ENCODE results near the gene CFHR5. TPM values are rescaled to one million over a fixed set of nuclear protein-coding genes. Genes with fewer than 3 reads are reported as not detected.

CFHR5 gene
- total RNA-seq, 3 donors from 2014 or later (not counting 1 experiment from before 2014, with no cell fraction given): not detected

DNA sequence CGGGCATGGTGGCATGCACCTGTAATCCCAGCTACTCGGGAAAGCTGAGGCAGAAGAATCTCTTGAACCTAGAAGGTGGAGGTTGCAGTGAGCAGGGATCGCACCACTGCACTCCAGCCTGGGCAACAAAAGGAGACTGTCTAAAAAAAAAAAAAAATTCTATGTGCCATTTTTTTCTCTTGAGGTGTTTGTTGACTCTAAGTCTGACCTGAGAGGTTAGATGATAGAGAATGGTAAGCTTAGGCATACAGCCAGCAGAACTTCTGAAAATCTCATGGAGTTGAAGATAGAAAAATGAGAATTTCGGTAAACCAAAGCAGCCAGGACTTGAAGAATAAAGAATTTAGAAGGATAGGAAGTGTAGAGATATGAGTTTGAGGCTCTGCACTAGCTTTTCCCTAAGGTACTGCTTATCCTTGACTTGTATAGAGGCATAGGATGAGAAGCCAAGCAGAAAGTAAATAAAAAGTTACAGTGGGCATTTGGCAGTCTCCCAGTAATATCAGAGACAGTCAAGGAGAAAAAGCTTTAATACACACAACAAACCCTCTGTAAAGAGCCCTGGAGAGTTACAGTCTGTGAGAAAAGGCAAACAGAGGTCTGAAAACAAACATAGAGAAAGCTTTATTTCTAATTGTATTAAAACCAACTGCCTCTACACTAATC lies 65.5 kb downstream of the CFHR5 start:
- no peak for ATAC-seq
- Mint-ChIP-seq H3K27me3 (ENCODE audit: low read depth in 2 of 2) (peaks cover 0 to 11% of the 10 kb centered on the region in 2 donors), H3K27ac (no peak overlapping the region), H3K9me3 (peaks cover 2 to 5% of the 10 kb centered on the region in 2 donors), H3K4me1 (no peaks in the 10 kb centered on the region), H3K36me3 (no peaks in the 10 kb centered on the region), H3K4me3 (no peak overlapping the region)
- Histone ChIP-seq H3K36me3 (ENCODE audit: control insufficient read depth, insufficient read depth, low read length) (no peaks in the 10 kb centered on the region), H3K9me3 (ENCODE audit: control insufficient read depth, insufficient read depth, low read length) (no peaks in the 10 kb centered on the region), H3K4me1 (ENCODE audit: control insufficient read depth, insufficient read depth, low read length) (no peaks in the 10 kb centered on the region), H3K27me3 (ENCODE audit: control insufficient read depth, insufficient read depth, low read length) (no peaks in the 10 kb centered on the region), H3K27ac (ENCODE audit: low read length) (no peak overlapping the region), H3K4me3 (ENCODE audit: low read length) (no peak overlapping the region)
- TF ChIP-seq, protein P1, sequence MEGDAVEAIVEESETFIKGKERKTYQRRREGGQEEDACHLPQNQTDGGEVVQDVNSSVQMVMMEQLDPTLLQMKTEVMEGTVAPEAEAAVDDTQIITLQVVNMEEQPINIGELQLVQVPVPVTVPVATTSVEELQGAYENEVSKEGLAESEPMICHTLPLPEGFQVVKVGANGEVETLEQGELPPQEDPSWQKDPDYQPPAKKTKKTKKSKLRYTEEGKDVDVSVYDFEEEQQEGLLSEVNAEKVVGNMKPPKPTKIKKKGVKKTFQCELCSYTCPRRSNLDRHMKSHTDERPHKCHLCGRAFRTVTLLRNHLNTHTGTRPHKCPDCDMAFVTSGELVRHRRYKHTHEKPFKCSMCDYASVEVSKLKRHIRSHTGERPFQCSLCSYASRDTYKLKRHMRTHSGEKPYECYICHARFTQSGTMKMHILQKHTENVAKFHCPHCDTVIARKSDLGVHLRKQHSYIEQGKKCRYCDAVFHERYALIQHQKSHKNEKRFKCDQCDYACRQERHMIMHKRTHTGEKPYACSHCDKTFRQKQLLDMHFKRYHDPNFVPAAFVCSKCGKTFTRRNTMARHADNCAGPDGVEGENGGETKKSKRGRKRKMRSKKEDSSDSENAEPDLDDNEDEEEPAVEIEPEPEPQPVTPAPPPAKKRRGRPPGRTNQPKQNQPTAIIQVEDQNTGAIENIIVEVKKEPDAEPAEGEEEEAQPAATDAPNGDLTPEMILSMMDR (IDR thresholded peaks at IDR 0.05): no peak
- DNase-seq: no peak
- intact Hi-C loops (cut with micrococcal nuclease): no loop called here
- 65% methylated on average over 2 of the region's 4 CpGs for WGBS (ENCODE audit: insufficient coverage)

DNA sequence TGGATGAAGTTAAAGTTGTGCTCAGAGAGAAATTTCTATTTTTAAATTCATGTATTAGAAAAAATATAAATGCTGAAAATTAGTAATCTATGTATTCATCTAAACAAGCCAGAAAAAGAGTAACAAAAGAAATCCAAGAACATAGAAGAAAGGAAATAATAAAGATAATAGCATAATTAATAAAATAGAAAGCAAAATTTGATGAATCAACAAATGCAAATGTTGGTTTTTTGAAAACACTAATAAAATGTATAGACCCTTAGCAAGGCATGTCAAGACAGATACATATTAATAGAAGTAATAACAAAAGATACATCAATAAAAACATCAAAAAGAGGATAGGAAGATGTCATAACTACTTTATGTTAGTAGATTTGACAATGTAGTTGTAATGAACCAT lies 71.7 kb downstream of the CFHR5 start:
- Histone ChIP-seq H3K36me3 (ENCODE audit: control insufficient read depth, insufficient read depth, low read length) (no peaks in the 10 kb centered on the region), H3K27me3 (ENCODE audit: control insufficient read depth, insufficient read depth, low read length) (no peaks in the 10 kb centered on the region), H3K27ac (ENCODE audit: low read length) (no peak overlapping the region), H3K9me3 (ENCODE audit: control insufficient read depth, insufficient read depth, low read length) (no peaks in the 10 kb centered on the region), H3K4me3 (ENCODE audit: low read length) (no peak overlapping the region), H3K4me1 (ENCODE audit: control insufficient read depth, insufficient read depth, low read length) (no peaks in the 10 kb centered on the region)
- no peak overlapping the region for H3K27ac Mint-ChIP-seq
- ATAC-seq: no peak
- H3K4me3 Mint-ChIP-seq: no peak overlapping the region
- no peak for DNase-seq
- TF ChIP-seq, protein P1 (IDR thresholded peaks at IDR 0.05): no peak
- no peaks in the 10 kb centered on the region for H3K36me3 Mint-ChIP-seq
- intact Hi-C loops (cut with micrococcal nuclease): no loop called here
- H3K27me3 Mint-ChIP-seq (ENCODE audit: low read depth in 2 of 2): no peaks in the 10 kb centered on the region
- peaks cover 2 to 5% of the 10 kb centered on the region in 2 donors for H3K9me3 Mint-ChIP-seq
- H3K4me1 Mint-ChIP-seq: no peaks in the 10 kb centered on the region

Other genes starting within 250 kb of the CFHR5 start
- gene CFHR3, start 202.7 kb upstream of the CFHR5 start, total RNA-seq: not detected
- gene CFHR1, start 157.8 kb upstream of the CFHR5 start, total RNA-seq: not detected
- gene CFHR4, start 89.5 kb upstream of the CFHR5 start, total RNA-seq: not detected
- gene CFHR2, start 33.8 kb upstream of the CFHR5 start, total RNA-seq: not detected
- not detected for gene F13B, start 89.7 kb downstream of the CFHR5 start, total RNA-seq
- 1 to 10 TPM in 2 of 3 donors, under 1 TPM in 1; 0.73 to 1.9 (median 1.1) TPM for gene ASPM, start 169.1 kb downstream of the CFHR5 start, total RNA-seq
- 1 to 10 TPM; 7.0 to 9.9 (median 8.2) TPM for gene ZBTB41, start 223.7 kb downstream of the CFHR5 start, total RNA-seq